Panc1 (cell line): ENCODE data around the gene SLC46A1.

Experiments used
- CTCF ChIP-seq: fragments of 450-650 bp; IDR thresholded peaks from 2 replicates; pipeline ENCODE4 v1.5.1; 2017; ENCODE audit warnings: mild to moderate bottlenecking
- POLR2AphosphoS5 ChIP-seq: IDR thresholded peaks from 2 replicates; pipeline ENCODE4 v1.6.1; 2012; ENCODE audit warnings: mild to moderate bottlenecking, low read depth, low read length, moderate library complexity
- REST ChIP-seq, 2 experiments: IDR thresholded peaks; 2 replicates each; pipeline ENCODE4 v1.6.1; 2011 to 2012; ENCODE audit warnings: low read depth in 2 of 2, control low read depth in 1 of 2, low read length in 1 of 2, mild to moderate bottlenecking in 1 of 2, moderate library complexity in 1 of 2; ENCODE audit not compliant: insufficient read depth in 1 of 2
- TCF7L2 ChIP-seq: IDR thresholded peaks from 2 replicates; pipeline ENCODE4 v1.6.1; 2011; ENCODE audit warnings: mild to moderate bottlenecking, low read depth, low read length, inconsistent platforms

- no peak for TF ChIP-seq CTCF
- no peak for TF ChIP-seq POLR2AphosphoS5
- TF ChIP-seq TCF7L2, result no peak
- no peak for TF ChIP-seq REST (IDR thresholded peaks at IDR 0.05; ENCODE audit: insufficient read depth in 1 of 2, low read depth in 2 of 2, low read length in 1 of 2)
Measured at GRCh38 chr17:28392491-28392890, 13.5 kb downstream of the SLC46A1 start.
